HUES6 (cell line): ENCODE results near the gene CST4.
"Not testable (repeated sequence)": the region's sequence is repeated elsewhere in the genome, so short reads cannot be mapped to it uniquely, and the experiment has no call there.

Experiments
- H3K27ac ChIP-seq: 2 replicates; pipeline ENCODE4 v1.7.0; 2013; ENCODE audit warnings: low read depth, mild to moderate bottlenecking, low read length, inconsistent platforms
- H3K27me3 ChIP-seq: 2 replicates; pipeline ENCODE4 v1.6.1; 2013; ENCODE audit warnings: low read length; ENCODE audit not compliant: control insufficient read depth, insufficient read depth
- H3K36me3 ChIP-seq: 2 replicates; pipeline ENCODE4 v1.6.1; 2013; ENCODE audit warnings: low read length; ENCODE audit not compliant: control insufficient read depth, insufficient read depth
- H3K4me1 ChIP-seq: 2 replicates; pipeline ENCODE4 v1.6.1; 2013; ENCODE audit warnings: low read length; ENCODE audit not compliant: control insufficient read depth, insufficient read depth
- H3K4me3 ChIP-seq: 2 replicates; pipeline ENCODE4 v1.5.1; 2013; ENCODE audit warnings: low read depth, low read length
- H3K9ac ChIP-seq: one replicate; pipeline ENCODE4 v1.6.1; 2013; ENCODE audit warnings: mild to moderate bottlenecking, low read length
- H3K9me3 ChIP-seq: 2 replicates; pipeline ENCODE4 v1.6.1; 2013; ENCODE audit warnings: low read depth, low read length; ENCODE audit not compliant: control insufficient read depth, insufficient read depth

CST4 gene

DNA sequence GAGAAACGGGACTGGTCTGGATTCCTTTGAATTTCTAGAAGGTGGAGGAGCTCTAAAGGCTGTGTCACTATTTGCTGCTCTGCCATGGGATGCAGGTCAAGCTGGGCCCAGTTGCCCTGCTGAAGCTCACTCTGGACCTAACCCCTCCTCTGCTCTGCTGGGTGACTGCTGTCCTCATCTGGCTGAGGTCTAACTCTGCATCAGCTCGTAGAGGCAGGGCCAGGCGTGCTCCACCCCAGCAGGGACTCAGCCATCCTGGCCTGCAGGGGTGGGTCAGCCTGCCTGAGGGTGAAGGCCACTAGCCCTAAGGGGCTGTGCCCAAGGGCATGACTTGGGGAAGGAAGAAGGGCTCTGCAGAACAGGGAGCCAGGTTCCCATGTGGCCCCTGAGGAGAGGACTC, 852 bp downstream of the CST4 start:
- no peak overlapping the region for H3K9ac ChIP-seq
- peaks cover 6% of the 10 kb centered on the region; the same call in 1 of the 2 replicates for H3K4me1 ChIP-seq
- H3K9me3 ChIP-seq: no peaks in the 10 kb centered on the region
- no peak overlapping the region for H3K4me3 ChIP-seq
- no peak overlapping the region for H3K27ac ChIP-seq
- no peaks in the 10 kb centered on the region for H3K27me3 ChIP-seq
- H3K36me3 ChIP-seq: no peaks in the 10 kb centered on the region

DNA sequence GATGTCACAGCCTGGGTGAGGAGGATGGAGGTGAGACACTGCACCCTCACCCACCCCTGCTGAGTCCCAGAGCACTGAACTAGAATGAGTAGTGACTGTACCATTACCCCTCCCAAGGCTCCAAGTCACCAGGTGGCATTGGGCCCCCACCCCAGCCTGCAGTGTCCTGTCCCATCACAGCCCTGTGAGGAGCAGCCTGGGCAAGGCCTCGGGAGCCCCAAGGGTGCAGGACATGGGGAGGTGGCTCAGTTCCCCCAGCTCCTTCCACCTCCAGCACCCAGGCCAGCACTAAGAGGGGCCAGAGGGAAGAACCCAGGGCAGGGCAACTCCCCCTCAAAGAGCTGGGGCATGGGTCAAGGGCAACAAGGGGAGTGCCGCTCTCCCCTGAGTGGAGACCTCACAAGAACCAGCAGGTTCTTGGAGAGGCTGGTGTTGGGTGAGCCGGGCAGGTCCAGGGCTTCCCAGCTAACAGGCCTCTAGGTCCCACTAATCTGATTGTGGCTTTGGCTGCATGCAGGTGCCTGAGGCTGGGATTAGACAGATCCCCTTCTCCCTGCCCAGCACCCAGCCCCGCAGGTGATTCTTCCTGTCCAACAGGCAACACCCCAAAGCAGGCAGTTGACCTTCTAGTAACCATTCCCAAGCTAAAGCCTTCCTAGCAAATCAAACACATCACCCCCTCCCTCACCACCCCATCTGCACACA, 2.6 kb downstream of the CST4 start:
- no peak overlapping the region for H3K27ac ChIP-seq
- H3K36me3 ChIP-seq: no peaks in the 10 kb centered on the region
- no peaks in the 10 kb centered on the region for H3K27me3 ChIP-seq
- H3K9ac ChIP-seq: no peak overlapping the region
- no peak overlapping the region for H3K4me3 ChIP-seq
- H3K9me3 ChIP-seq: no peaks in the 10 kb centered on the region
- no peaks in the 10 kb centered on the region for H3K4me1 ChIP-seq

DNA sequence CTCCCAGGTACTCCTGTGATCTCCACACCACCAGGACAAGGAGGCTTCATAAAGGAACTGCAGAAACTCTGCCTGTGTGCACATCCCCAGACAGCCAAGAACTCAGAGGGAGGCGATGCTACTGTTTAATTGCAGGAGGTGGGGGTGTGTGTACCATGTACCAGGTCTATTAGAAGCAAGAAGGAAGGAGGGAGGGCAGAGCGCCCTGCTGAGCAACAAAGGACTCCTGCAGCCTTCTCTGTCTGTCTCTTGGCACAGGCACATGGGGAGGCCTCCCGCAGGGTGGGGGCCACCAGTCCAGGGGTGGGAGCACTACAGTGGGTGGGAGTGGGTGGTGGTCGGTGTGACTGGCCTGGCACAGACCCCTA, 3.3 kb downstream of the CST4 start:
- H3K27me3 ChIP-seq, H3K4me1 ChIP-seq, H3K27ac ChIP-seq, H3K9ac ChIP-seq, H3K4me3 ChIP-seq, H3K36me3 ChIP-seq, H3K9me3 ChIP-seq: not testable (repeated sequence)

DNA sequence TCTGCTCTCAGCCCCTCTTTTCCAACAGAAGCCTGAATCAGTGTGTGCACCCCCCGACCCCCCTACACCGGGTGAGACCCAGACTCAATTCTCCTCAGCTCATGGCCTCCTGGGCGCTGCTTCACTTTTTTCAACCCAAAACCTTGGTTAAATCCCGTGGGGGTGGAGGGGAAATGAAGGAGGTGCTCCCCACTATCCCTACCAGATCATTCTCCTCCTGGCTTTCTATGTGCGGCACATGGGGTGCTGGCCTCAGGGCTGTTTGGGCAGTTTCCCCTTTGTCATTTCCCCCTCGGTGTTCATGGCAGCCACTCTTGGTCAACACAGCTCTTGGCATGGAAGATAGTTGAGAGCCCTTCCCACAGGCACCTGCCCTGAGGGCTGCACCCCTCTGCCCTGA, 4.6 kb downstream of the CST4 start:
- H3K4me1 ChIP-seq: no peaks in the 10 kb centered on the region
- no peaks in the 10 kb centered on the region for H3K36me3 ChIP-seq
- H3K27ac ChIP-seq: no peak overlapping the region
- H3K4me3 ChIP-seq: no peak overlapping the region
- no peak overlapping the region for H3K9ac ChIP-seq
- H3K27me3 ChIP-seq: no peaks in the 10 kb centered on the region
- H3K9me3 ChIP-seq: no peaks in the 10 kb centered on the region

DNA sequence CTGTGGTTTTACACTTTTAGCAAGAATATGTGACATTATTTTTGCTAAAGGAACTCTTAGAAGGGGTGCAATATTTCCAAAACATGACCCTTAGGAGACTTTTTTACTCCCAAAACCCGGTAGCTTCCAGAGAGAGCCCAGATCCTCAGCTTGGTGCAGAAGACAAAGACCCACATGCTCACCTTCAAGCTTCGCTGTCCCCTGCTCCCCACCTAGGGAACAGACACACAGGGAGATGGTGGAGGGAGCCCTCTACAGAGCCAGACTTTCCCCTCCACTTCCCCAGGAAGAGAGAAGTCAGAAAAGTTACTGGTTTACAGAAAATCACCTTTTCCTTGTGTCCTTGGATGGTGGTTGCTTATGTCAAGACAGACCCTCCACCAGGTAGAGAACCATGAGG, 5.0 kb downstream of the CST4 start:
- Histone ChIP-seq H3K9me3 (no peaks in the 10 kb centered on the region), H3K27ac (no peak overlapping the region), H3K4me3 (no peak overlapping the region), H3K27me3 (no peaks in the 10 kb centered on the region), H3K9ac (no peak overlapping the region), H3K4me1 (no peaks in the 10 kb centered on the region), H3K36me3 (no peaks in the 10 kb centered on the region)

DNA sequence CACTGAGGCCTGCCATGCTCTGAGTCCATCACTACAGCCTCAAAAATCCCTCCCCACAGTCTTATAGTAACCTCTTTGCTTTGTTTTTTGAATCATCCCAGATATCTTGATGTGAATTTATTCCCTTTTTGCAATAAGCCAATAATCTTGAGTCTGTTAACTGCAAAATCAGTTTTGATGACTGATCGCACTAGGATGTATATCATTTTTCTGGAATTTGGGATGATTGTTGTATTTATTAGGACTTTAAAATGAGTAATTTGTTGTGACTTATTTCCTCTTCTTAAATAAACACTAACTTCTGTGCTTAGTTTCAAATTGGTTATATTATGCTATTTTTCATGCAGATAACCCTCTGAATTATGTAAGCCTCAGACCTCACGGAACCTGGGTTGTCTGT, 5.6 kb downstream of the CST4 start:
- Histone ChIP-seq H3K9ac (no peak overlapping the region), H3K4me1 (no peaks in the 10 kb centered on the region), H3K27me3 (no peaks in the 10 kb centered on the region), H3K27ac (no peak overlapping the region), H3K36me3 (no peaks in the 10 kb centered on the region), H3K9me3 (no peaks in the 10 kb centered on the region), H3K4me3 (no peak overlapping the region)

DNA sequence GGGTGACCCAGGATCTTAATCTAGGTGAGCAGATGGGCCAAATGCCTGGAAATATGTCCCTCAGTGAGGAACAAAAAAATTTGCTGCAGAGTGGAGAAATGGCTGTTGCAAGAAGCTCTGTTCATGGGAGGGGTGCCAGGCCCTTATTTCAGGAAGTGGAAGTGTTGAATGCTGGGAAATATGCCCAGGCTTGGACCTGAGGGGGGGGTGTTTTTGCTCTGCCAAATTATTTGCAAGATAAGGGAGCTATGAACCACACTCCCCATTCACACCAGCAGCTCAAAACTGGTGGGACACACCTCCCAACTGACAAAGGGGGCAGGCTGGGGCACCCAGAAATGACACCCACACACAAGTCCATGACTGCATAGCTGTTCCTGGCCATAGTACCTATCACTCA, 8.7 kb downstream of the CST4 start:
- H3K36me3 ChIP-seq: no peaks in the 10 kb centered on the region
- no peaks in the 10 kb centered on the region for H3K27me3 ChIP-seq
- H3K27ac ChIP-seq: no peak overlapping the region
- no peak overlapping the region for H3K9ac ChIP-seq
- H3K4me1 ChIP-seq: no peaks in the 10 kb centered on the region
- no peak overlapping the region for H3K4me3 ChIP-seq
- H3K9me3 ChIP-seq: no peaks in the 10 kb centered on the region

DNA sequence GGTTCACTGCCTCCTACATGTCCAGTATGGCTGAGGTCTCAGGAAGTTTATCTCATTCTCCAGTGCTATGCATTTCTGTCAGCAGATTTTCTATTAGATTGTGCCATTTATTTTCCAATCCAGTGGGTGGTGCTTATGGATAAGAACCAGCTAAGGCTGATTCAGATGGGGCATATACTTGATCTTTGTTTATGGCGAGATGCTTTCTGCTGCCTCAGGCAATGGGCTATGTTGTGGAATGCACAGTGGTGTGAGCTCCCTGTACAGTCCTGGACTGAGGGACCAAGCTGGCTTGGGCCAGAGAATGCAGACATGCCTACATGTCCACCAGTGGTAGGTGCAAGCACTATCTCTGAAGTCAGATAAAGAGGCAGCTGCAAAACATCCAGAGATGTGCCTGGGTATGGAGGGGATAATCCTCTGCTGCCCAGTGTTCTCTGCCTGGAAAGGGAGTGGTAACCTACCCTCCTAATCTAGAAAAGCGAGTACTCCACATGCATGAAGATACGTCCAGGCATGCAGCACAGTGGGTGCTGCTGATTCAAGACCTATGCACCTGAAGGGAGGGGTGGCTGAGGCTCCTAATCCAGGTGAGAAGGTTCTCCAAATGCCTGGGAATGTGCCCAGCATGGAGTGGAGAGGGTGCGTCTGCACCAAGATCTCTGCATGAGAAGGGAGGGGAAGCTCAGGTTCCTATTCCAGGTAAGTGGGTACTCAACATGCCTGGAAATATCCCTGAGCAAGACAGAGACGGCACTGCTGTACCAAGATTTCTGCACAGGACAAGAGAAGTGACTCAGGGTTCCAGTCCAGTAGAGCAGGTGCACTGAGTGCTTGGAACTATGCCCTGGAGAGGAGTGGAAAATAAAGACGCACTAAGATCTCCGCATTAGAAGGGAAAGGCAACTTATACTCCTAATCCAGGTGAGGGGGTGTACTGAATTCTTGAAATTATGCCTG, 9.4 kb downstream of the CST4 start:
- H3K4me3 ChIP-seq: no peak overlapping the region
- no peaks in the 10 kb centered on the region for H3K4me1 ChIP-seq
- no peak overlapping the region for H3K9ac ChIP-seq
- H3K36me3 ChIP-seq: no peaks in the 10 kb centered on the region
- H3K27me3 ChIP-seq: no peaks in the 10 kb centered on the region
- no peak overlapping the region for H3K27ac ChIP-seq
- H3K9me3 ChIP-seq: no peaks in the 10 kb centered on the region

DNA sequence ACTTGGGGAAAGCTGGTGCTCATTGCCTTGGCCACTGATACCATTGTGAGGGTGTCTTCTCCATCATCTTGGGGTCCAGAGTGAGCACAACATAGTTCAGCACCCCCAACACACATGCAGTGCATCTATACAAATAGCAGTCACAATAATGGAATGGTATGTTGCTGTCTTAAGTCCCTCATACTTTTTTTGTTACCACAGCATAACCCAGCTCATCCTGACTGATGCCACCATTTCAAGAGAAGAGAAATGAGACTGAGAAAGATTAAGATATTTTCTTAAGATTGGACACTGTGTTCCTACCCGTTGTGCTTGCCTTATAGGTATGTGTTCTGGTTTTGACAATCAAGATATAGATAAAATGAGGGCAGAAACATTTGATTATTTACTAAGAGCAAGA, 15.6 kb downstream of the CST4 start:
- Histone ChIP-seq H3K9me3 (no peaks in the 10 kb centered on the region), H3K27me3 (no peaks in the 10 kb centered on the region), H3K9ac (no peak overlapping the region), H3K27ac (no peak overlapping the region), H3K36me3 (no peaks in the 10 kb centered on the region), H3K4me1 (no peaks in the 10 kb centered on the region), H3K4me3 (no peak overlapping the region)

DNA sequence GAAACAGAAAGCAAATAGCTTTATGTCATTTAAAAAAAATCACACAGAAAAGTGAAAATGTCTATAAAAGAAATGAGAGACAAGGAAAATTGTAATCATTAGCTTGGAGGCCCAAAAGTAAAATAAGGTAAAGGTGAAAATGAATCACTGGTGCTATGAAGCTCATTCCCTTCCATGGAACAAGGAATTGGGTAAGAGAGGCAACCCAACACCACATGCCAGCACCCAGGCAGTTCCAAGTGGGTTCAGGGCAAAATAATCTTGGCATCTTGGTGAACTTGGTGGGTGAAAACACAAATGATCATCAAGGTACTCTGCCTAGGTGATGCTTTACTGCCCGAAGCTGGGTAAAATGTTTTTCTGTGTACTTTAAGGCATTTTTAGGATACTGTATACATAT, 16.7 kb downstream of the CST4 start:
- no peaks in the 10 kb centered on the region for H3K4me1 ChIP-seq
- no peaks in the 10 kb centered on the region for H3K27me3 ChIP-seq
- H3K36me3 ChIP-seq: no peaks in the 10 kb centered on the region
- H3K27ac ChIP-seq: no peak overlapping the region
- H3K4me3 ChIP-seq: no peak overlapping the region
- no peaks in the 10 kb centered on the region for H3K9me3 ChIP-seq
- H3K9ac ChIP-seq: no peak overlapping the region

DNA sequence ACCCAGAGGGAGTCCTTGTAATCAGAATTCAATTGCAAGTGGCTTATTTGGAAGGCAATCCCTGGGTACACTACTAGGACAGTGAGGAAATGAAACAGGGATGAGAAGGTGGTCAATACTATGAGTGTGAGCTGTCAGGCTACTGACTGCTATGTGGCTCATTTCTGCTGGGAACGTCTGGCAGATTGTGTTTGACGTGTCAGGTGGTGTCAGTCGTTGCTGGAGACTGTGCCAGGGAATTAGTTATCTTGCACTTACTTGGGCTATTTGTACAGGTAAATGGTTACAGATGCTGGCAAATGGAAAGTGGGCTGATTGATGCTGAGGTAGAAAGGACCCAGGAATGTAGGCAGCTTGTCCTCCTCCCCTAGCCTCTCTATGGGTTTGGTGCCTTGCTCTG, 17.4 kb downstream of the CST4 start:
- Histone ChIP-seq H3K4me3 (no peak overlapping the region), H3K9me3 (no peaks in the 10 kb centered on the region), H3K9ac (no peak overlapping the region), H3K4me1 (no peaks in the 10 kb centered on the region), H3K27me3 (no peaks in the 10 kb centered on the region), H3K27ac (no peak overlapping the region), H3K36me3 (no peaks in the 10 kb centered on the region)
